Nephron progenitor cell (in vitro differentiated cells): ENCODE results near the gene HCFC1.
"Not testable (repeated sequence)": the region's sequence is repeated elsewhere in the genome, so short reads cannot be mapped to it uniquely, and the experiment has no call there.

Experiments
- DNase-seq: peaks from one replicate; pipeline ENCODE4 v3.0.0; 2021
- H3K27ac Mint-ChIP-seq: 2 replicates; pipeline ENCODE4 v1.8.0; 2021; ENCODE audit warnings: mild to moderate bottlenecking, moderate library complexity, mixed read lengths
- H3K27me3 Mint-ChIP-seq: 2 replicates; pipeline ENCODE4 v1.8.0; 2021; ENCODE audit warnings: mild to moderate bottlenecking, low read depth, mixed read lengths; ENCODE audit not compliant: poor library complexity
- H3K36me3 Mint-ChIP-seq: 2 replicates; pipeline ENCODE4 v1.8.0; 2021; ENCODE audit warnings: low read depth, mixed read lengths
- H3K4me1 Mint-ChIP-seq: 2 replicates; pipeline ENCODE4 v1.8.0; 2021; ENCODE audit warnings: mixed read lengths
- H3K4me3 Mint-ChIP-seq: 2 replicates; pipeline ENCODE4 v1.8.0; 2021; ENCODE audit warnings: mild to moderate bottlenecking, moderate library complexity, mixed read lengths
- H3K9me3 Mint-ChIP-seq: 2 replicates; pipeline ENCODE4 v1.8.0; 2021; ENCODE audit warnings: mild to moderate bottlenecking, moderate library complexity, mixed read lengths
- TF ChIP-seq, protein P1 (sequence below): fragments of 200-600 bp; sonication (generic); IDR thresholded peaks from 2 replicates; pipeline ENCODE4 v1.5.0; 2021; ENCODE audit warnings: antibody characterized with exemption

HCFC1 gene

DNA sequence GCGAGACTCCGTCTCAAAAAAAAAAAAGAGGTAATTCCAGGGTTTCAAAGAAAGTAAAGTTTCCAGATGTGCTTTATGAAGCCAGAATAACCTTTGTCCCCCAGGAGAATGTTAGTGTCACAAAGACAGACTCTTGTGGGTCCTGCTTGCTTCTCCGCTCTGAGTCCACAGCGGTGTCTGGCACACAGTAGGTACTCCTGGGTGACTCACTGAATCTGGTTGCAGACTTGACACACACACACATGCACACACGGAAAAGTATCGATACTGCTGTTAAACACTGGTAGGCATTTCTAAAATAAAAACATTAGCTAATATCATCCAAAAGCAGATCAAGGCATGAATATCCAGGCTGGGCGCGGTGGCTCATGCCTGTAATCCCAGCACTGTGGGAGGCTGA lies 23.9 kb upstream of the HCFC1 start:
- no peak overlapping the region for H3K4me3 Mint-ChIP-seq

DNA sequence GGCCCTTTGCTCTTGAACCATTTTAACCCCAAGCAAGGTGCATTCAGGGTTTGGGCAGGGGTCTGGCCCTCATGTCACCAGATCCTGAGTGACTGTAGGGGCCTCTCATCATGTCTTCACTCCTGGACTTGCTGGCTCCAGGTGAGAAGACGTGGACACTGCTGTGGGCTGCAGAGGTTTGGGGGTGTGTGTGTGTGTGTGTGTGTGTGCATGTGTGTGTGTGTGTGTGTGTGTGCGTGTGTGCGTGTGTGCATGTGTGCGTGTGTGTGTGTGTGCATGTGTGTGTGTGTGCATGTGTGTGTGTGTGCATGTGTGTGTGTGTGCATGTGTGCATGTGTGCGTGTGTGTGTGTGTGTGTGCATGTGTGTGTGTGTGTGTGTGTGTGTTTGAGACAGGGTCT lies 22.8 kb upstream of the HCFC1 start:
- not testable (repeated sequence) for H3K36me3 Mint-ChIP-seq, DNase-seq, H3K27ac Mint-ChIP-seq, H3K4me3 Mint-ChIP-seq, H3K27me3 Mint-ChIP-seq
- Mint-ChIP-seq H3K9me3 (peaks cover 74% of the 10 kb centered on the region), H3K4me1 (peaks cover 23% of the 10 kb centered on the region)

More for the DNA sequence above, 23.9 kb upstream of the HCFC1 start:
- Mint-ChIP-seq H3K27ac (no peak overlapping the region), H3K27me3 (peaks cover 3% of the 10 kb centered on the region), H3K9me3 (peaks cover 75% of the 10 kb centered on the region), H3K36me3 (no peaks in the 10 kb centered on the region), H3K4me1 (peaks cover 26% of the 10 kb centered on the region)
- DNase-seq, result no peak
- TF ChIP-seq, protein P1, sequence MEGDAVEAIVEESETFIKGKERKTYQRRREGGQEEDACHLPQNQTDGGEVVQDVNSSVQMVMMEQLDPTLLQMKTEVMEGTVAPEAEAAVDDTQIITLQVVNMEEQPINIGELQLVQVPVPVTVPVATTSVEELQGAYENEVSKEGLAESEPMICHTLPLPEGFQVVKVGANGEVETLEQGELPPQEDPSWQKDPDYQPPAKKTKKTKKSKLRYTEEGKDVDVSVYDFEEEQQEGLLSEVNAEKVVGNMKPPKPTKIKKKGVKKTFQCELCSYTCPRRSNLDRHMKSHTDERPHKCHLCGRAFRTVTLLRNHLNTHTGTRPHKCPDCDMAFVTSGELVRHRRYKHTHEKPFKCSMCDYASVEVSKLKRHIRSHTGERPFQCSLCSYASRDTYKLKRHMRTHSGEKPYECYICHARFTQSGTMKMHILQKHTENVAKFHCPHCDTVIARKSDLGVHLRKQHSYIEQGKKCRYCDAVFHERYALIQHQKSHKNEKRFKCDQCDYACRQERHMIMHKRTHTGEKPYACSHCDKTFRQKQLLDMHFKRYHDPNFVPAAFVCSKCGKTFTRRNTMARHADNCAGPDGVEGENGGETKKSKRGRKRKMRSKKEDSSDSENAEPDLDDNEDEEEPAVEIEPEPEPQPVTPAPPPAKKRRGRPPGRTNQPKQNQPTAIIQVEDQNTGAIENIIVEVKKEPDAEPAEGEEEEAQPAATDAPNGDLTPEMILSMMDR, result no peak

DNA sequence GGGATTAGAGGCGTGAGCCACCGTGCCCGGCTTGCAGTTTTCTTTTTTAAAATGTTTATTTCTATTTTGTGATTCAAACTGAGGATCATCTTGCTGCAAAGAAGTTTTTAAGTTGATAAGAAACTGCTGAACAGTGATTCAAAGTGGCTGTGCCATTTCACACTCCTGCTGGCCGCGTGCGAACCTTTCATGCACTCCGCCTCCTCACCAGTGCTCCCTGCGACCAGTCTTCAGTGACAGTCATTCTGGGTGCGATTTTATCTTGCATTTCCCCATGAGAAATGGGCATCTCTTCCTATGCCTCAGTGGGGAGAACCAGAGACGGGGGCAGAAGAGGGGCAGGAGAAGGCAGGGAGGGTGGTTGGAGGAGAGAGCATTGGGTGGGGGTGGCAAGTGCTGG lies 22.4 kb upstream of the HCFC1 start:
- Mint-ChIP-seq H3K27ac (no peak overlapping the region), H3K36me3 (no peaks in the 10 kb centered on the region), H3K27me3 (peaks cover 3% of the 10 kb centered on the region), H3K4me3 (no peak overlapping the region), H3K4me1 (peaks cover 23% of the 10 kb centered on the region), H3K9me3 (peaks cover 72% of the 10 kb centered on the region)
- DNase-seq, result no peak
- TF ChIP-seq, protein P1, result no peak

DNA sequence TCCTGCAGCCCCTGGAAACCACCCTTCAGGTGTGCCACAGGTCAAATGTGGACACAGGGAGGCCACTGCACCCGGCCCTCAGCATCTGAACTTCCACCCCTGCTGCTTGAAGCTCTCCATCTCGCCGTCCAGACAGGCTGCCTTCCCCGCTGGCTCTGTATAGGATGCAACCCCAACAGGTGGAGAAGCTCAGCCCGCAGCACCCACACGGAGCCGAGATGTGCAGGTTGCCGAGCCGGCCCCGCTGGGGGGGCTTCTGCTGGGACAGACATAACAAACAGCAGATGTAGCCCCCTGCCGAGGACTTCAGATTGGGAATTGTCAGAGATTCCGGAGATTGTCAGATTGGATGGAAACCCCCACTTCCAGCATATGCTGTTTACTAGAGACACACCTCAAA lies 21.5 kb upstream of the HCFC1 start:
- no peak for DNase-seq
- no peak overlapping the region for H3K4me3 Mint-ChIP-seq
- peaks cover 24% of the 10 kb centered on the region for H3K4me1 Mint-ChIP-seq
- TF ChIP-seq, protein P1, result no peak
- H3K36me3 Mint-ChIP-seq, result no peaks in the 10 kb centered on the region
- no peak overlapping the region for H3K27ac Mint-ChIP-seq
- H3K27me3 Mint-ChIP-seq, result peaks cover 3% of the 10 kb centered on the region
- H3K9me3 Mint-ChIP-seq, result peaks cover 69% of the 10 kb centered on the region

DNA sequence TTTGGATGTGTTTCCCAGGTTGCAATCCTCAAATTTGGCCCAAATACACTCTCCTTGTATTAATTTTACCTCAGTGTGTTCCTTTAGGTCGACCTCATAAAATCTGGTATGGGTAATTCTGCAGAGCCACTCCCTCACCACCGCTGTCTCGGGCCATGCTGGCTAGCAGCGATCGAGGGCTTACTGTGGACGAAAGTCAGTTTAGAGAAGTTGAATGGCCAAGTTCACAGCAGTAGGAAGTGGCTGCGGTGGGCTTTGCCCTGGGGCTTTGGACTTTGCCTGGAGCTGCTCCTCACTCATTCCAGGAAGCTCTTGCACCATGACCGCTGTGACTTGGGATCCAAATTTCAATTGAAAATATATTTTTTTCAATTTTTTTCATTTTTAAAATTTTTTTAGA lies 20.6 kb upstream of the HCFC1 start:
- Mint-ChIP-seq H3K36me3 (no peaks in the 10 kb centered on the region), H3K4me3 (no peak overlapping the region), H3K4me1 (peaks cover 25% of the 10 kb centered on the region), H3K27ac (no peak overlapping the region), H3K9me3 (peaks cover 67% of the 10 kb centered on the region), H3K27me3 (peaks cover 4% of the 10 kb centered on the region)
- DNase-seq, result no peak
- TF ChIP-seq, protein P1, result no peak

DNA sequence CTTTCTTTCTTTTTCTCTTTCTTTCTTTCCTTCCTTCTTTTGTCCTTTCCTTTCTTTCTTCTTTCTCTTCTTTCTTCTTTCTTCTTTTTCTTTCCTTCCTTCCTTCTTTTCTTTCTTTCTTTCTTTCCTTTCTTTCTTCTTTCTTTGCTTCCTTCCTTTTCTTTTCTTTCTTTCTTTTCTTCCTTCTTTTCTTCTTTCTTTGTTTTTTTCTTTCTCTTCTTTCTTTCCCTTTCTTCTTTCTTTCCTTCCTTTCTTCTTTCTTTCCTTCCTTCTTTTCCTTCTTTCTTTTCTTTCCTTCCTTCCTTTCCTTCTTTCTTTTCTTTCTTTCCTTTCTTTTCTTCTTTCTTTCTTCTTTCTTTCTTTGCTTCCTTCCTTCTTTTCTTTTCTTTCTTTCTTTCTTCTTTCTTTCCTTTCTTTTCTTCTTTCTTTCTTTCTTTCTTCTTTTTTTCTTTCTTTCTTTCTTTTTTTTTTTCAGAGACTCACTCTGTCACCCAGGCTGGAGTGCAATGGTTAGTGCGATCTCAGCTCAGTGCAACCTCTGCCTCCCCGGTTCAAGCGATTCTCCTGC lies 19.5 kb upstream of the HCFC1 start:
- Mint-ChIP-seq H3K4me3 (no peak overlapping the region), H3K27ac (no peak overlapping the region), H3K4me1 (peaks cover 28% of the 10 kb centered on the region), H3K27me3 (peaks cover 5% of the 10 kb centered on the region), H3K36me3 (no peaks in the 10 kb centered on the region), H3K9me3 (peaks cover 60% of the 10 kb centered on the region)
- no peak for DNase-seq
- TF ChIP-seq, protein P1, result no peak
